ENCODE measurements around the gene SLC26A8. TPM values are rescaled to one million over a fixed set of nuclear protein-coding genes. Genes with fewer than 3 reads are reported as not detected.

Gene SLC26A8, protein sequence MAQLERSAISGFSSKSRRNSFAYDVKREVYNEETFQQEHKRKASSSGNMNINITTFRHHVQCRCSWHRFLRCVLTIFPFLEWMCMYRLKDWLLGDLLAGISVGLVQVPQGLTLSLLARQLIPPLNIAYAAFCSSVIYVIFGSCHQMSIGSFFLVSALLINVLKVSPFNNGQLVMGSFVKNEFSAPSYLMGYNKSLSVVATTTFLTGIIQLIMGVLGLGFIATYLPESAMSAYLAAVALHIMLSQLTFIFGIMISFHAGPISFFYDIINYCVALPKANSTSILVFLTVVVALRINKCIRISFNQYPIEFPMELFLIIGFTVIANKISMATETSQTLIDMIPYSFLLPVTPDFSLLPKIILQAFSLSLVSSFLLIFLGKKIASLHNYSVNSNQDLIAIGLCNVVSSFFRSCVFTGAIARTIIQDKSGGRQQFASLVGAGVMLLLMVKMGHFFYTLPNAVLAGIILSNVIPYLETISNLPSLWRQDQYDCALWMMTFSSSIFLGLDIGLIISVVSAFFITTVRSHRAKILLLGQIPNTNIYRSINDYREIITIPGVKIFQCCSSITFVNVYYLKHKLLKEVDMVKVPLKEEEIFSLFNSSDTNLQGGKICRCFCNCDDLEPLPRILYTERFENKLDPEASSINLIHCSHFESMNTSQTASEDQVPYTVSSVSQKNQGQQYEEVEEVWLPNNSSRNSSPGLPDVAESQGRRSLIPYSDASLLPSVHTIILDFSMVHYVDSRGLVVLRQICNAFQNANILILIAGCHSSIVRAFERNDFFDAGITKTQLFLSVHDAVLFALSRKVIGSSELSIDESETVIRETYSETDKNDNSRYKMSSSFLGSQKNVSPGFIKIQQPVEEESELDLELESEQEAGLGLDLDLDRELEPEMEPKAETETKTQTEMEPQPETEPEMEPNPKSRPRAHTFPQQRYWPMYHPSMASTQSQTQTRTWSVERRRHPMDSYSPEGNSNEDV
- total RNA-seq = not detected in 2 replicates

DNA sequence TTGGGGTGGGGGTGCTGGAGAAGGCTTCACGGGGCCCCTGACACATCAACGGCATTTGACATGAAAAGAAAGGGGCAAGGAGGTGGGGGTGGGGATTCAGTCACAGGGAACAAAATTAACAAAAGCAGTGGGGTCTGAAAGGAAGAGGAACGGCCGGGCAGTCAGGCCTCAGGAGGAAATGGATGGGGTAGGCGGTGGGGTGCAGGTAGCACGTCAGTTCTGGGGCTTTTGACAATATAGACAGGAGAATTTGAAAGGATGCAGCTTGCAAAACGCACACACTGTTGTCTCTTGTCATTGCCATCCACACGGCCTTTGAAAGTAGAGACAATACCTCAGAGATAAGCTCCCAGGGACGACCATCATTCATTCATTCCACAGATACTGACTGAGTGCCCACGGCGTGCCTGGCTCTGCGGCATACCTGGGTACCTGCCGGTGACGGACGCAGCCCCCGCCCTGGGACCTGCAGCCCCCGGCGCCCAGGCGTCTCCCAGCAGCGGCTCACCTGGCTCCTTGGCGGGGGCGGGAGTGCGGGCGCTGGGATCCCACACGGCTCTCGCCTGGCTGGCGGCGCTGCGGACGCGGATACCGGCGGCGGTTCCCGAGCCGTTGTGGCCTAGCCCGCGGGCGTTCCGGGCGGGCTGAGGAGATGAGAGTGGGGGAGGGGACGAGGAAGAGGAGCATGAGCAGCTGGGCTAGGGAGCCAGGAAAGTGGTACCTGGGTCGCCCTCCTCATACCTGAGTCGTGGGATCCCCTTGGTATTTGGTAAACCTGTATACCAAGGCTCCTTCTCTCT, at the start of gene SLC26A8:
Gene SLC26A8 (minus strand): TSS at position 646 of the 800 bp plus-strand sequence. CDS start 4,934 bp downstream, outside the sequence.
- Mint-ChIP-seq H3K9me3 (no peaks in the 10 kb centered on the region), H3K27me3 (ENCODE audit: low read depth) (peaks cover 21% of the 10 kb centered on the region), H3K4me3 (ENCODE audit: low read depth) (no peak within 1 kb of the TSS), H3K36me3 (ENCODE audit: low read depth) (peaks cover 5% of the 10 kb centered on the region), H3K4me1 (ENCODE audit: low read depth) (peaks cover 8% of the 10 kb centered on the region), H3K27ac (no peak within 1 kb of the TSS)
- intact Hi-C loops (cut with micrococcal nuclease) = no loop called here
- no peak for DNase-seq (ENCODE audit: low spot score)

DNA sequence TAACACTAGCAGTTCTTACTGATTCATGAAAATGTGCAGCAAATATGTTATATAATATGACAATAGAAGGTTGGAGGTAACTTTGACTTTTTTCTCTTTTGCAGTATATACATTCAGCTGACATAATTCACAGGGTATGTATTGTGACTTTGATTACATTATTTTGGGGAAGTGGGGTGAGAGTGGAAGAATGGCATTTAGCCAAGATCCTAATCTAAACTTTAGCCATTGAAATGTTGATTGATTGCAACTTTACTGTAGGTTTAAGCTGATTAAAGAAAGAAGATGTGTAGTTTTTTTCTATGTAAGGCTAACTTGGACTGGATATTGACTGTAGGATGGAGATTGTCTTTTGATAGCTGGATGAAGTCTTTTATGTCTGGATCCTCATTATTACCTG, 49.1 kb upstream of the SLC26A8 start:
- Mint-ChIP-seq H3K9me3 (no peaks in the 10 kb centered on the region), H3K27me3 (ENCODE audit: low read depth) (no peaks in the 10 kb centered on the region), H3K4me3 (ENCODE audit: low read depth) (no peak overlapping the region), H3K27ac (no peak overlapping the region), H3K4me1 (ENCODE audit: low read depth) (peaks cover 11% of the 10 kb centered on the region), H3K36me3 (ENCODE audit: low read depth) (peaks cover 46% of the 10 kb centered on the region)
- intact Hi-C loops (cut with micrococcal nuclease) = no loop called here
- no peak for DNase-seq (ENCODE audit: low spot score)

- intact Hi-C loops (cut with micrococcal nuclease) = no loop called here
These were observed 48.2 kb upstream of the SLC26A8 start for GRCh38 chr6:36072681-36073080.

DNA sequence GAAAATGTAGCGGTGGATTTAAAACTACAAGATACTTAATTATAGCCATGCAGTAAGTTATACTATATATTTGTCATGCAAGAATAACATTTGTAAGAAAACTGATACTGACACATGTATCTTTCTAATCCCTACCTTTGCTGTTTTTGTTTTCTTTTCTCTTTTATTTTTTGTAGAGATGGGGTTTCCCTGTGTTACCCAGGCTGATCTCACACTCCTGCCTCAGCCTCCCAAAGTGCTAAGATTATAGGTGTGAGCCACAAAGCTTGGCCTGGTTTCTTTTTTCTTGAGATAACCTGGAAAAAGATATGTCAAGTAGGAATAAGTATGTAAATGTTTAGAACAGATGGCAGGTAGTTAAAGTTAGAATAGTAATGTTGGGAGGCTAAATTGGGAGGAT, 47.3 kb upstream of the SLC26A8 start:
- Mint-ChIP-seq H3K4me3 (ENCODE audit: low read depth) (no peak overlapping the region), H3K27ac (no peak overlapping the region), H3K27me3 (ENCODE audit: low read depth) (no peaks in the 10 kb centered on the region), H3K36me3 (ENCODE audit: low read depth) (peaks cover 28% of the 10 kb centered on the region), H3K9me3 (no peaks in the 10 kb centered on the region), H3K4me1 (ENCODE audit: low read depth) (peaks cover 20% of the 10 kb centered on the region)
- intact Hi-C loops (cut with micrococcal nuclease) = no loop called here
- no peak for DNase-seq (ENCODE audit: low spot score)

More at GRCh38 chr6:36072681-36073080, 48.2 kb upstream of the SLC26A8 start:
- H3K36me3 Mint-ChIP-seq (ENCODE audit: low read depth) = peaks cover 37% of the 10 kb centered on the region
- H3K9me3 Mint-ChIP-seq = no peaks in the 10 kb centered on the region
- H3K4me3 Mint-ChIP-seq (ENCODE audit: low read depth) = no peak overlapping the region
- H3K27ac Mint-ChIP-seq = no peak overlapping the region
- DNase-seq (ENCODE audit: low spot score) = no peak
- peaks cover 17% of the 10 kb centered on the region for H3K4me1 Mint-ChIP-seq (ENCODE audit: low read depth)
- no peaks in the 10 kb centered on the region for H3K27me3 Mint-ChIP-seq (ENCODE audit: low read depth)

- intact Hi-C loops (cut with micrococcal nuclease) = no loop called here
- no peaks in the 10 kb centered on the region for H3K9me3 Mint-ChIP-seq
- peaks cover 24% of the 10 kb centered on the region for H3K36me3 Mint-ChIP-seq (ENCODE audit: low read depth)
- no peak for DNase-seq (ENCODE audit: low spot score)
- no peaks in the 10 kb centered on the region for H3K27me3 Mint-ChIP-seq (ENCODE audit: low read depth)
- no peak overlapping the region for H3K27ac Mint-ChIP-seq
- H3K4me1 Mint-ChIP-seq (ENCODE audit: low read depth) = peaks cover 23% of the 10 kb centered on the region
- no peak overlapping the region for H3K4me3 Mint-ChIP-seq (ENCODE audit: low read depth)
These were observed 46.8 kb upstream of the SLC26A8 start for GRCh38 chr6:36071281-36071680.

DNA sequence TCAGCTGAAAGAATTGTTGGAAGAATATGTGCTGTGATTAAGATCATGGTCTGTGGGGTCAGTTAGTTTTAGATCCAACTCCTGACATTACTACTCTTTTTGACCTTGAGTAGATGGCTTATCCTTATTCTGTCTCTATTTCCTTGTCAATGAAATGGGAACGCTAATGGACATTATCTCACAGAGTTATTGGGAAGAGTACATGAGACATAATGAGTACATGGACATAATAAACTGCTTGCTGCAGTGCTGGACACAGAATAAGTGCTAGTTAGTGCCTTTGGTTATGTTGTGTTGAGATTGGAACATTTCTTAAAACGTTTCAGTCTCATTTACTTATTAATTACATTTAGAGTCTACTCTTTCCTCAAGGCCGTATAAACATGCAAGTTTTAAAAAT, 45.8 kb upstream of the SLC26A8 start:
- intact Hi-C loops (cut with micrococcal nuclease) = no loop called here
- Mint-ChIP-seq H3K4me1 (ENCODE audit: low read depth) (peaks cover 25% of the 10 kb centered on the region), H3K9me3 (no peaks in the 10 kb centered on the region), H3K27ac (no peak overlapping the region), H3K4me3 (ENCODE audit: low read depth) (no peak overlapping the region), H3K27me3 (ENCODE audit: low read depth) (no peaks in the 10 kb centered on the region), H3K36me3 (ENCODE audit: low read depth) (peaks cover 16% of the 10 kb centered on the region)
- no peak for DNase-seq (ENCODE audit: low spot score)

DNA sequence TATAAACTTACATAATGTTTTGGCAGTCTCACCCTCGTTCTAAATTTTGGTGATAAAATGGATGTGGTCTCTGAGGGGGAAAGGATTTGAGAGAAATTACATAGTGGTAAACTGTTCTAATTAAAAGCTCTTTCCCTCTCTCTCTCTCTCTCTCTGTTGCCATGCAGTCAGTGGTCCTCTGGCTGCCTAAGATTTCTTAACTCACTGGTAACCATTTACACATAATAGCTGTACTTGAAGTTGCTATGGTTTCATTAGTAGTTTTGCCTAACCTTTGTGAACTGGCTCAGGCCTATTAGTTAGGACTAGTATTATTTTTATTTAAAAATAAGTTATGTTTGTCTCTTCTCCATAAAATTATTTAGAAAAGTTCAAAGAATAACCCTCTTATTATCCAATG, 45.1 kb upstream of the SLC26A8 start:
- intact Hi-C loops (cut with micrococcal nuclease) = no loop called here
- peaks cover 20% of the 10 kb centered on the region for H3K36me3 Mint-ChIP-seq (ENCODE audit: low read depth)

GRCh38 chr6:36068586-36068985, 44.1 kb upstream of the SLC26A8 start:
- H3K4me3 Mint-ChIP-seq (ENCODE audit: low read depth) = no peak overlapping the region
- H3K9me3 Mint-ChIP-seq = no peaks in the 10 kb centered on the region
- peaks cover 30% of the 10 kb centered on the region for H3K4me1 Mint-ChIP-seq (ENCODE audit: low read depth)
- DNase-seq (ENCODE audit: low spot score) = no peak
- no peak overlapping the region for H3K27ac Mint-ChIP-seq
- H3K27me3 Mint-ChIP-seq (ENCODE audit: low read depth) = no peaks in the 10 kb centered on the region
- peaks cover 18% of the 10 kb centered on the region for H3K36me3 Mint-ChIP-seq (ENCODE audit: low read depth)
- intact Hi-C loops (cut with micrococcal nuclease) = no loop called here

More for the DNA sequence above, 45.1 kb upstream of the SLC26A8 start:
- DNase-seq (ENCODE audit: low spot score) = no peak
- Mint-ChIP-seq H3K4me1 (ENCODE audit: low read depth) (peaks cover 30% of the 10 kb centered on the region), H3K4me3 (ENCODE audit: low read depth) (no peak overlapping the region), H3K27ac (no peak overlapping the region), H3K27me3 (ENCODE audit: low read depth) (no peaks in the 10 kb centered on the region), H3K9me3 (no peaks in the 10 kb centered on the region)

DNA sequence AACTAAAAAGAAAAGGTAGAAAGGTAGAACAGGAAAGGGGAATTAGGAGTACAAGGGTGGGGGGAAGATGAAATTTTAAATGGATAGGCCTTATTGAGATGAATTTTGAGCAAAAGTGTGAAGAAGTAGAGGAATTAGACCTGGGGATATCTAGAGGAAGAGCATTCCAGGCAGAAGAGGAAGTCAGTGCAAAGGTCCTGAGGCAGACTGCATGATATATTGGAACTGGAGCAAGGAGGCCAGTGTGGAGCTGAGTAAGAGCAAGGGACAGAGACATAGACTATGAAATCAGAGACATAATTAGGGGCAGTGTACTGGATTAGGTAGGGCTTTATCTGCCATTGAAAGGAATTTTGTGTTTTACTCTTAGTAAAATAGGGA, 43.6 kb upstream of the SLC26A8 start:
- intact Hi-C loops (cut with micrococcal nuclease) = no loop called here
- no peak overlapping the region for H3K4me3 Mint-ChIP-seq (ENCODE audit: low read depth)

DNA sequence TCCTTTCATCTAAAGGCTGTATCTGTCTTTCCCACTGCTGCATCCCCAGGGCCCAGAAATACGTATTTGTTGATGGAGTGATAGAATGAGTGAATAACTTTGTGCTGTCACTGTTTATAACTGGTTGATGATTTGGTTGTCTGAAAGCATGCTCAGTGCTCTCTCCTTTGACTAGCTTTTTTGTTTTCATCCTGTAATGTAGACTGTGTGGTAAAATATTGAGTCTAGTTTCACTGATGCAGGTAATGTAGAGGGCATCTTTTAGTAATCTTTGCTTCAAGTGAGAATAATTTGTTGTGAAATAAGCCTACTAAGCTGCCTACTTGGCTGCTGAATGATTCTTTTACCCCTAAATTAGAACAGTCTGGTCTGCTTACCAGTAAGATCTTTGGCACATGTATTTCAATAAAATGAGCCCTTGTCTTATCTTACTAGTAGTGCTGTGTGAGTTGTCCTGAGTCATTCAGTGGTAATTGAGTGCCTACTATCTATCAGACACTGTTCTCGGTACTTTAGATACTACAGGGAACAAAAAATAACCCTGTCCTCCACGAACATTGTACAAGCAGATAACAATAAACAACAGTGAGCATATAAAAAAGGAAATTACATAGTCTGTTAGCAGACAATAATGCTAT, 43.1 kb upstream of the SLC26A8 start:
- no peak overlapping the region for H3K27ac Mint-ChIP-seq
- H3K4me1 Mint-ChIP-seq (ENCODE audit: low read depth) = peaks cover 31% of the 10 kb centered on the region
- peaks cover 16% of the 10 kb centered on the region for H3K36me3 Mint-ChIP-seq (ENCODE audit: low read depth)
- intact Hi-C loops (cut with micrococcal nuclease) = no loop called here
- no peaks in the 10 kb centered on the region for H3K27me3 Mint-ChIP-seq (ENCODE audit: low read depth)
- H3K9me3 Mint-ChIP-seq = no peaks in the 10 kb centered on the region
- DNase-seq (ENCODE audit: low spot score) = no peak
- no peak overlapping the region for H3K4me3 Mint-ChIP-seq (ENCODE audit: low read depth)

More for the DNA sequence above, 43.6 kb upstream of the SLC26A8 start:
- H3K9me3 Mint-ChIP-seq = no peaks in the 10 kb centered on the region
- peaks cover 31% of the 10 kb centered on the region for H3K4me1 Mint-ChIP-seq (ENCODE audit: low read depth)
- no peaks in the 10 kb centered on the region for H3K27me3 Mint-ChIP-seq (ENCODE audit: low read depth)
- H3K36me3 Mint-ChIP-seq (ENCODE audit: low read depth) = peaks cover 17% of the 10 kb centered on the region
- H3K27ac Mint-ChIP-seq = no peak overlapping the region
- DNase-seq (ENCODE audit: low spot score) = no peak

- no peak for DNase-seq (ENCODE audit: low spot score)
- H3K36me3 Mint-ChIP-seq (ENCODE audit: low read depth) = peaks cover 12% of the 10 kb centered on the region
- intact Hi-C loops (cut with micrococcal nuclease) = no loop called here
- no peak overlapping the region for H3K4me3 Mint-ChIP-seq (ENCODE audit: low read depth)
- H3K9me3 Mint-ChIP-seq = no peaks in the 10 kb centered on the region
- H3K4me1 Mint-ChIP-seq (ENCODE audit: low read depth) = peaks cover 31% of the 10 kb centered on the region
- no peak overlapping the region for H3K27ac Mint-ChIP-seq
- no peaks in the 10 kb centered on the region for H3K27me3 Mint-ChIP-seq (ENCODE audit: low read depth)
These were observed 42.4 kb upstream of the SLC26A8 start for GRCh38 chr6:36066817-36067216.

- intact Hi-C loops (cut with micrococcal nuclease) = no loop called here
- Mint-ChIP-seq H3K4me3 (ENCODE audit: low read depth) (no peak overlapping the region), H3K36me3 (ENCODE audit: low read depth) (peaks cover 20% of the 10 kb centered on the region), H3K27ac (no peak overlapping the region), H3K9me3 (no peaks in the 10 kb centered on the region), H3K27me3 (ENCODE audit: low read depth) (no peaks in the 10 kb centered on the region), H3K4me1 (ENCODE audit: low read depth) (peaks cover 31% of the 10 kb centered on the region)
- no peak for DNase-seq (ENCODE audit: low spot score)
These were observed 41.5 kb upstream of the SLC26A8 start for GRCh38 chr6:36065916-36066315.

Measured in activated T-helper 2 cell treated with anti-CD3 and anti-CD28 coated beads, Interferon-gamma antibody, Interleukin-2, Interleukin-4, amounts not matched to agents 10 μg/mL and 5 μg/mL and 100 μg/mL, durations not matched to agents 14 hours and 24 hours and 36 hours (primary cell).